HFF-Myc (cell line): ENCODE results near the gene OLFM2.

Source experiments
- DNase-seq: peaks from one replicate; pipeline ENCODE4 v3.0.0-alpha.2; 2011; ENCODE audit warnings: low read depth; ENCODE audit errors: extremely low read depth
- H3K4me3 ChIP-seq: replicated peaks from 2 replicates; pipeline ENCODE4 v1.5.1; 2011; ENCODE audit warnings: low read depth, mild to moderate bottlenecking, control low read depth, low read length
- CTCF ChIP-seq: IDR thresholded peaks from 2 replicates; pipeline ENCODE4 v1.5.1; 2012; ENCODE audit warnings: mild to moderate bottlenecking, low read depth, low read length, control low read depth; ENCODE audit errors: missing control alignments

OLFM2 gene

GRCh38 chr19:9877780-9878510, 58.4 kb downstream of the OLFM2 start:
- peak; percentile 72 for DNase-seq
- no peak overlapping the region for H3K4me3 ChIP-seq
- no peak for TF ChIP-seq CTCF

- no peak overlapping the region for H3K4me3 ChIP-seq
Observed at GRCh38 chr19:9875796-9876195, 60.5 kb downstream of the OLFM2 start.

GRCh38 chr19:9875031-9875627, 61.2 kb downstream of the OLFM2 start:
- no peak for TF ChIP-seq CTCF
- H3K4me3 ChIP-seq, result no peak overlapping the region
- DNase-seq, result no peak

More at GRCh38 chr19:9875796-9876195, 60.5 kb downstream of the OLFM2 start:
- no peak for TF ChIP-seq CTCF
- DNase-seq, result no peak

- H3K4me3 ChIP-seq, result no peak overlapping the region
- no peak for TF ChIP-seq CTCF
- DNase-seq, result no peak
Observed at GRCh38 chr19:9872618-9873242, 63.6 kb downstream of the OLFM2 start.

GRCh38 chr19:9871626-9872338, 64.5 kb downstream of the OLFM2 start:
- no peak for DNase-seq
- TF ChIP-seq CTCF, result no peak

GRCh38 chr19:9868983-9869617, 67.2 kb downstream of the OLFM2 start:
- DNase-seq, result no peak
- no peak overlapping the region for H3K4me3 ChIP-seq
- TF ChIP-seq CTCF, result no peak

More at GRCh38 chr19:9871626-9872338, 64.5 kb downstream of the OLFM2 start:
- no peak overlapping the region for H3K4me3 ChIP-seq
